Tibial nerve (tissue), 4 donors: ENCODE results near the gene ZC3H12C. TPM values are rescaled to one million over a fixed set of nuclear protein-coding genes. Genes with fewer than 3 reads are reported as not detected.
A peak's percentile ranks its signal among the peaks of the same experiment; 100 is the strongest.

Source experiments
- DNase-seq, 2 donors: peaks; one replicate each; pipeline ENCODE4 v3.0.0-alpha.2; 2019; ENCODE audit warnings: low spot score in 2 of 2
- H3K27ac ChIP-seq, 4 donors: fragments of 200-600 bp; sonication (generic) in 3 of 4; one replicate each; pipeline ENCODE4 v1.5.1; 2017 to 2019; ENCODE audit warnings: mild to moderate bottlenecking in 1 of 4
- H3K27me3 ChIP-seq, 2 donors: fragments of 200-600 bp; sonication (generic) in 1 of 2; one replicate each; pipeline versions ENCODE4 v1.5.1 to v1.6.0; 2017 to 2019
- H3K36me3 ChIP-seq, 3 donors: fragments of 200-600 bp; sonication (generic); one replicate each; pipeline ENCODE4 v1.5.1; 2018 to 2019
- H3K4me1 ChIP-seq, 4 donors: fragments of 200-600 bp; sonication (generic) in 3 of 4; one replicate each; pipeline ENCODE4 v1.5.1; 2017 to 2019
- H3K4me3 ChIP-seq, 4 donors: fragments of 200-600 bp; sonication (generic) in 3 of 4; one replicate each; pipeline ENCODE4 v1.5.1; 2017 to 2019; ENCODE audit warnings: mild to moderate bottlenecking in 1 of 4, moderate library complexity in 1 of 4
- H3K9me3 ChIP-seq, 4 donors: fragments of 200-600 bp; sonication (generic) in 3 of 4; one replicate each; pipeline ENCODE4 v1.5.1; 2017 to 2019
- EP300 ChIP-seq, 2 donors: sonication (generic); formaldehyde crosslinking; IDR thresholded peaks; one replicate each; pipeline ENCODE4 v1.6.1; 2017; ENCODE audit warnings: antibody characterized with exemption in 2 of 2, mild to moderate bottlenecking in 1 of 2
- POLR2A ChIP-seq, 2 donors: fragments of 450-650 bp; IDR thresholded peaks; one replicate each; pipeline ENCODE4 v1.6.1; 2017; ENCODE audit warnings: antibody characterized with exemption in 2 of 2, mild to moderate bottlenecking in 2 of 2, moderate library complexity in 2 of 2
- WGBS, 2 donors: methylation state at CpG; one replicate each; pipeline ENCODE4 v1.1.5; 2018; 5-methylcytosine and 5-hydroxymethylcytosine counted together
- total RNA-seq, 4 donors: library from RNA; depleted of rRNA; stranded (reverse); fragments of >200 nt; gene quantifications; one replicate each; pipeline ENCODE4 v1.1.0, GENCODE V29; 2016
- TF ChIP-seq, protein P1 (sequence below), 5 experiments: fragments of 200-600 bp in 3 of 5; fragments of 450-650 bp in 2 of 5; sonication (generic) in 3 of 5; IDR thresholded peaks; one replicate each; pipeline ENCODE4 v1.5.1; 2016 to 2019; ENCODE audit warnings: antibody characterized with exemption in 5 of 5, mild to moderate bottlenecking in 3 of 5, moderate library complexity in 2 of 5

Gene ZC3H12C
- total RNA-seq, 4 donors from 2014 or later = 15.9 to 26.0 (median 19.4) TPM

DNA sequence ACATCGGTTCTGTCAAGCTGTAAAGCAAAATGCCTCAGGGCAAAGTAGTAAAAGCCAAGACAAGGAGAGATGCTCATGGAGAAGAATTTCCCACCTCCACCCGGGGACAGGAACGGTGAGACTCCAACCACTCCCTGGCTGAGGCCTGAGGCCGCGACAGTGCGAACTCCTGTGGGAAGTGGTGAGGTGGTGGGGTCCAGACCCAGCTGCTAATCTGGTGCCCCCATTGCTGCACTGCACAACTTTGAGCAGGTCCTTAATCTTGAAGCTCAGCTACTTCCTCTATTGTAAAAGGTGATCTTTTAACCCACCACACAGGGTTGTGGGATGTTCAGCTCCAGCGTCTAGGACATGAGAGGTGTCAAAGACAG, 83.9 kb downstream of the ZC3H12C start:
- no peaks in the 10 kb centered on the region for H3K36me3 ChIP-seq
- DNase-seq = no peak
- no peaks in the 10 kb centered on the region for H3K27me3 ChIP-seq
- peaks cover 0 to 20% (median 4%) of the 10 kb centered on the region in 4 donors for H3K4me1 ChIP-seq
- TF ChIP-seq EP300 (IDR thresholded peaks at IDR 0.05) (no peak), POLR2A (IDR thresholded peaks at IDR 0.05) (no peak)
- TF ChIP-seq, protein P1, sequence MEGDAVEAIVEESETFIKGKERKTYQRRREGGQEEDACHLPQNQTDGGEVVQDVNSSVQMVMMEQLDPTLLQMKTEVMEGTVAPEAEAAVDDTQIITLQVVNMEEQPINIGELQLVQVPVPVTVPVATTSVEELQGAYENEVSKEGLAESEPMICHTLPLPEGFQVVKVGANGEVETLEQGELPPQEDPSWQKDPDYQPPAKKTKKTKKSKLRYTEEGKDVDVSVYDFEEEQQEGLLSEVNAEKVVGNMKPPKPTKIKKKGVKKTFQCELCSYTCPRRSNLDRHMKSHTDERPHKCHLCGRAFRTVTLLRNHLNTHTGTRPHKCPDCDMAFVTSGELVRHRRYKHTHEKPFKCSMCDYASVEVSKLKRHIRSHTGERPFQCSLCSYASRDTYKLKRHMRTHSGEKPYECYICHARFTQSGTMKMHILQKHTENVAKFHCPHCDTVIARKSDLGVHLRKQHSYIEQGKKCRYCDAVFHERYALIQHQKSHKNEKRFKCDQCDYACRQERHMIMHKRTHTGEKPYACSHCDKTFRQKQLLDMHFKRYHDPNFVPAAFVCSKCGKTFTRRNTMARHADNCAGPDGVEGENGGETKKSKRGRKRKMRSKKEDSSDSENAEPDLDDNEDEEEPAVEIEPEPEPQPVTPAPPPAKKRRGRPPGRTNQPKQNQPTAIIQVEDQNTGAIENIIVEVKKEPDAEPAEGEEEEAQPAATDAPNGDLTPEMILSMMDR (IDR thresholded peaks at IDR 0.05) = no peak
- H3K4me3 ChIP-seq = no peak overlapping the region
- no peak overlapping the region for H3K27ac ChIP-seq
- WGBS, 2 donors = 70% methylated on average over 7 of the region's 7 CpGs
- H3K9me3 ChIP-seq = no peaks in the 10 kb centered on the region

DNA sequence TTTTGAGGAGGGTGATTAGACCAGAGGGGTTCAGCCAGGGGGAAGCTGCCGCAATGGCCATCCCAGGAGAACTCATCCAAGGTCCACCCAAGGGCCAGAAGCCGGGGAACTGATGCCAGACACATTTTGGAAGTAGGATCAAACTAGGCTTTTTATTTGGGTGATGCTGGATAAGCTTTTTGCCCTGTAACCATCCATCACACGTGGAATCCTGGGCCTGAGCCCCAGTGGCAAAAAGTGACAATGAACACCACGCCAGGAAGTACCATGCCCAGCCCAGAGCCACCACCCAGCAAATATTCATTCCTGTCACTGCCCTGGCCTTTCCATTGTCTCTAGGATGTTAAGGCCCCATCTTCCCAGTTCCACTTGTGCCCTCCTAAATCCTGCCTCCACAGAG, 85.9 kb downstream of the ZC3H12C start:
- TF ChIP-seq POLR2A (IDR thresholded peaks at IDR 0.05) (no peak), EP300 (IDR thresholded peaks at IDR 0.05) (no peak)
- TF ChIP-seq, protein P1 (IDR thresholded peaks at IDR 0.05) = no peak

DNA sequence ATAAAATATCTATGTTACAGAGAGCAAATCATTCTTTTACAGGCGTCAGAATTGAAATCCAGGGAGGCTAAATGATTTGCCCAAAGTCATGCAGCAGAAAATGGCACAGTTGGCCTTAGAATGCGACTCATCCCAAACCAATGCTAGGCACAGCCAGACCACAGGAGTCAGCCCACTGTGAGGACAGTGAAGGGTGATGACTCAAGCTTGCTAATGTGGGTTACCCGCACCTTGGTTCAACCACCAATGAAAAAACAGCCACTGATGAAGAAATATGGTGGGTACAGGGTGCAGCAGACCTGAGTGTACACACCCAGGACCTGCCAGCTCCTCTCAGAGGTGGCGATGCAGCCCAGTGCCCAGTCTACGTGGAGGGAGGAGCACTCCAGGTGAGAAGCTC, 89.7 kb downstream of the ZC3H12C start:
- TF ChIP-seq POLR2A (IDR thresholded peaks at IDR 0.05) = no peak
- TF ChIP-seq, protein P1 (IDR thresholded peaks at IDR 0.05) = no peak
- TF ChIP-seq EP300 (IDR thresholded peaks at IDR 0.05) = no peak
- Histone ChIP-seq H3K4me3 (no peak overlapping the region), H3K9me3 (no peaks in the 10 kb centered on the region), H3K4me1 (peaks cover 0 to 7% (median 0%) of the 10 kb centered on the region in 4 donors), H3K27me3 (no peaks in the 10 kb centered on the region), H3K36me3 (no peaks in the 10 kb centered on the region), H3K27ac (peak overlapping the region in 1 of 4 donors; percentile 18)
- no peak for DNase-seq
- 92 to 93% methylated on average over 5 of the region's 5 CpGs for WGBS, 2 donors

More for the DNA sequence above, 85.9 kb downstream of the ZC3H12C start:
- DNase-seq = no peak
- Histone ChIP-seq H3K36me3 (no peaks in the 10 kb centered on the region), H3K27ac (no peak overlapping the region), H3K9me3 (no peaks in the 10 kb centered on the region), H3K4me1 (peaks cover 0 to 16% (median 2%) of the 10 kb centered on the region in 4 donors), H3K27me3 (no peaks in the 10 kb centered on the region), H3K4me3 (no peak overlapping the region)
- WGBS, 2 donors = 87 to 96% methylated on average over 4 of the region's 4 CpGs

DNA sequence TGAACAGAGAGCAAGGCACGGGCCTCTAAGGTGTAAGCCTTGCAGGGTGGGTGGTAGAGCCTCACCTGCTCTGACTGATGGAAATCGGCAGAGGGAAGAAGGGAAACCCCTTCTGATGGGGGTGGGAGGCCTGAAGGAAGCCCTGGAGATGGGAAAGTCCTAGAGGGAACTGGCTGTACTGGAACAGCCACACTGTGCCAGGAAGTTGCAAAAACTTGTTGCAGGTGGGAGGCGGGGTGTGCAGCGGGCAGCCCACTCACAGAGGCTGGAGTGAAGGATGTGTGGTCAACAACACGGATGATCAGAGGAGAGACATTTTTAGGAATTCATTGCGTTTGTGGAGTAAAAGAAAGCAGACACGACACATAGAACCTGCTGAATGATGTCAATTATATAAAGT, 91.3 kb downstream of the ZC3H12C start:
- DNase-seq = no peak
- H3K36me3 ChIP-seq = no peaks in the 10 kb centered on the region
- 86 to 88% methylated on average over 7 of the region's 7 CpGs for WGBS, 2 donors
- H3K27ac ChIP-seq = peak overlapping the region in 1 of 4 donors; percentile 75
- no peaks in the 10 kb centered on the region for H3K9me3 ChIP-seq
- no peak overlapping the region for H3K4me3 ChIP-seq
- peaks cover 0 to 7% (median 0%) of the 10 kb centered on the region in 4 donors for H3K4me1 ChIP-seq
- no peaks in the 10 kb centered on the region for H3K27me3 ChIP-seq
- TF ChIP-seq POLR2A (IDR thresholded peaks at IDR 0.05) (no peak), EP300 (IDR thresholded peaks at IDR 0.05) (no peak)
- TF ChIP-seq, protein P1 (IDR thresholded peaks at IDR 0.05) = no peak

DNA sequence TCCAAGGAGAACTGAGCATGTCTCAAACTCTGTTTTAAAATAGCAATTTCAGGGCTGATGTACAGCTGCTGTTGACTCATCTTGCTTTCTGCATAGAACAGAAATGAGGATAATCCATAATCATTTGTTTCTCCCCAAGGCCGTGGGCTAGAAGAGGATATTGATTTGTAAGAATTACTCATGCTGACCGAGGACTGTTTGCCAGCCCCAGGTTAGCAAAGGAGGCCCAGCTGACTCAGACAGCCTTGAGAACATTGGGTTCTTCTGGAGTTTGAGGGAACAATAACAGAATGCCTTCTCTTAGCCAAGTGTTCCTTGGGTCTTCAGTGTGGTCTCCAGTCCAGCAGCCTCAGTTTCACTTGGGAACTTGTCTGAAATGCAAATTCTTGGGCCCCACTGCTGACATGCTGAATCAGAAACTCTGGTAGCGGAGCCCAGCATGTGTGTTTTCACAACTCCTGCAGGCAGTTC, 92.0 kb downstream of the ZC3H12C start:
- no peaks in the 10 kb centered on the region for H3K9me3 ChIP-seq
- H3K27ac ChIP-seq = peak overlapping the region in 1 of 4 donors; percentile 75
- H3K27me3 ChIP-seq = no peaks in the 10 kb centered on the region
- H3K36me3 ChIP-seq = no peaks in the 10 kb centered on the region
- TF ChIP-seq, protein P1 (IDR thresholded peaks at IDR 0.05) = no peak
- TF ChIP-seq EP300 (IDR thresholded peaks at IDR 0.05) = peak in 1 of 2 donors; percentile 16
- no peak for TF ChIP-seq POLR2A (IDR thresholded peaks at IDR 0.05)
- no peak overlapping the region for H3K4me3 ChIP-seq
- H3K4me1 ChIP-seq = peaks cover 0 to 7% (median 0%) of the 10 kb centered on the region in 4 donors
- WGBS, 2 donors = 62 to 72% methylated on average over 3 of the region's 3 CpGs
- peak in 1 of 2 donors; percentile 26 for DNase-seq
